ENCODE results near the gene MDP1. TPM values are rescaled to one million over a fixed set of nuclear protein-coding genes. Genes with fewer than 3 reads are reported as not detected.
A peak's percentile ranks its signal among the peaks of the same experiment; 100 is the strongest.

The MDP1 gene
- total RNA-seq, 2 donors from 2014 or later, result 21.0 to 25.0 TPM

DNA sequence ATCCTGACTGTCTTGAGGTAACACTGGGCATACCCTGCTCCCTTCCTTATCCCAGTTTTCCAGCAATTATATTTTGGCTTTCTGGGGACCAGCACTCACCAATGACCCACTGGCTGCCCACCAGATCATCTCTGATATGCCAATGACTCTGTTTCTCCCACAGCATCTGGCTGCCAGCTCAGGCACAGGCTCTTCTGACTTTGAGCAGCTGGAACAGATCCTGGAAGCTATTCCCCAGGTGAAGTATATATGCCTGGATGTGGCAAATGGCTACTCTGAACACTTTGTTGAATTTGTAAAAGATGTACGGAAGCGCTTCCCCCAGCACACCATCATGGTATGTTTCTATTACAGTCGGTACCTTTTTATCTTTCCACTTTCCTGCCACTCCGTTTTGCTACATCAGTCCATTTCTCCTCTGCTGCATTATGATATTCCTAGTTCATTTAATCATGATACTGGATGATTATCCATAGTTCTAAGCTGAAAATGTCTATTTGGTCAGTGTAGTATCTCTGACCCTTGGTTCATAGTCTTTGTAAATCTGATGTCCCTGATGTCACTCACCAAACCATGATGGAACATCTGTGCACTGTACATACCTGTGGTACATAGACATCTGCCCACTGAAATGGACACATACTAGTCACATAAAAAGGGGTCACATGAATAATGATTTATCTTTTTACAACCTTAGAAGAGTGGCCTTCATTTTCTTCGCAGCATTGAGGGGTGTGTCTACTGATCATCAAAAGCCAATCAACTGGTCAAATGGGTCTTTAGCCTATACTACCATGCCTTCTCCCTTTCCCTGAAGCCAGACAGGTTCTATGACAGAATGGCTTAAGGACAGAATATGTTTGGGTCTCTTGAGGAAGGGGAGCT is 20.2 kb upstream of the MDP1 start:
- no peaks in the 10 kb centered on the region for H3K27me3 ChIP-seq (ENCODE audit: control insufficient read depth, insufficient read depth, low read length, poor library complexity, severe bottlenecking)
- TF ChIP-seq, protein P1, sequence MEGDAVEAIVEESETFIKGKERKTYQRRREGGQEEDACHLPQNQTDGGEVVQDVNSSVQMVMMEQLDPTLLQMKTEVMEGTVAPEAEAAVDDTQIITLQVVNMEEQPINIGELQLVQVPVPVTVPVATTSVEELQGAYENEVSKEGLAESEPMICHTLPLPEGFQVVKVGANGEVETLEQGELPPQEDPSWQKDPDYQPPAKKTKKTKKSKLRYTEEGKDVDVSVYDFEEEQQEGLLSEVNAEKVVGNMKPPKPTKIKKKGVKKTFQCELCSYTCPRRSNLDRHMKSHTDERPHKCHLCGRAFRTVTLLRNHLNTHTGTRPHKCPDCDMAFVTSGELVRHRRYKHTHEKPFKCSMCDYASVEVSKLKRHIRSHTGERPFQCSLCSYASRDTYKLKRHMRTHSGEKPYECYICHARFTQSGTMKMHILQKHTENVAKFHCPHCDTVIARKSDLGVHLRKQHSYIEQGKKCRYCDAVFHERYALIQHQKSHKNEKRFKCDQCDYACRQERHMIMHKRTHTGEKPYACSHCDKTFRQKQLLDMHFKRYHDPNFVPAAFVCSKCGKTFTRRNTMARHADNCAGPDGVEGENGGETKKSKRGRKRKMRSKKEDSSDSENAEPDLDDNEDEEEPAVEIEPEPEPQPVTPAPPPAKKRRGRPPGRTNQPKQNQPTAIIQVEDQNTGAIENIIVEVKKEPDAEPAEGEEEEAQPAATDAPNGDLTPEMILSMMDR (conservative IDR thresholded peaks at IDR 0.05), result no peak
- Mint-ChIP-seq H3K27me3 (ENCODE audit: insufficient read depth) (no peaks in the 10 kb centered on the region), H3K27ac (no peak overlapping the region), H3K9me3 (no peaks in the 10 kb centered on the region), H3K4me1 (peaks cover 15% of the 10 kb centered on the region), H3K4me3 (no peak overlapping the region), H3K36me3 (ENCODE audit: low read depth) (peaks cover 52% of the 10 kb centered on the region)
- peaks cover 8% of the 10 kb centered on the region for H3K4me1 ChIP-seq (ENCODE audit: control insufficient read depth, insufficient read depth, low read length)
- WGBS, 2 experiments (ENCODE audit: insufficient coverage in 1 of 2, insufficient read length in 1 of 2), result 93 to 100% methylated on average over 3 to 5 of the region's 5 CpGs
- peaks cover 58% of the 10 kb centered on the region for H3K36me3 ChIP-seq (ENCODE audit: control insufficient read depth, insufficient read depth, low read length)
- H3K27ac ChIP-seq (ENCODE audit: low read depth, low read length), result no peak overlapping the region
- H3K9me3 ChIP-seq (ENCODE audit: control insufficient read depth, low read length), result no peaks in the 10 kb centered on the region
- peak; percentile 15 for DNase-seq
- no peak overlapping the region for H3K9ac ChIP-seq (ENCODE audit: extremely low read depth, low read length, poor library complexity, severe bottlenecking)
- no peak overlapping the region for H3K4me3 ChIP-seq (ENCODE audit: low read length)

- WGBS, 2 experiments (ENCODE audit: insufficient coverage in 1 of 2, insufficient read length in 1 of 2), result 90 to 95% methylated on average over 3 of the region's 3 CpGs
- H3K9me3 Mint-ChIP-seq, result no peaks in the 10 kb centered on the region
- Histone ChIP-seq H3K27ac (ENCODE audit: low read depth, low read length) (no peak overlapping the region), H3K9me3 (ENCODE audit: control insufficient read depth, low read length) (no peaks in the 10 kb centered on the region), H3K9ac (ENCODE audit: extremely low read depth, low read length, poor library complexity, severe bottlenecking) (no peak overlapping the region), H3K4me1 (ENCODE audit: control insufficient read depth, insufficient read depth, low read length) (peaks cover 8% of the 10 kb centered on the region), H3K4me3 (ENCODE audit: low read length) (peak overlapping the region; percentile 25), H3K27me3 (ENCODE audit: control insufficient read depth, insufficient read depth, low read length, poor library complexity, severe bottlenecking) (no peaks in the 10 kb centered on the region), H3K36me3 (ENCODE audit: control insufficient read depth, insufficient read depth, low read length) (peaks cover 46% of the 10 kb centered on the region)
- peak; percentile 15 for DNase-seq
- H3K4me3 Mint-ChIP-seq, result no peak overlapping the region
- H3K27ac Mint-ChIP-seq, result no peak overlapping the region
- H3K27me3 Mint-ChIP-seq (ENCODE audit: insufficient read depth), result no peaks in the 10 kb centered on the region
- TF ChIP-seq, protein P1 (conservative IDR thresholded peaks at IDR 0.05), result no peak
- H3K36me3 Mint-ChIP-seq (ENCODE audit: low read depth), result peaks cover 39% of the 10 kb centered on the region
- H3K4me1 Mint-ChIP-seq, result peaks cover 17% of the 10 kb centered on the region
Measured at GRCh38 chr14:24234095-24235005, 18.5 kb upstream of the MDP1 start.

- Mint-ChIP-seq H3K36me3 (ENCODE audit: low read depth) (peaks cover 34% of the 10 kb centered on the region), H3K27me3 (ENCODE audit: insufficient read depth) (no peaks in the 10 kb centered on the region), H3K4me3 (peak overlapping the region; percentile 91), H3K27ac (no peak overlapping the region), H3K4me1 (peaks cover 17% of the 10 kb centered on the region), H3K9me3 (no peaks in the 10 kb centered on the region)
- H3K27ac ChIP-seq (ENCODE audit: low read depth, low read length), result no peak overlapping the region
- TF ChIP-seq, protein P1 (conservative IDR thresholded peaks at IDR 0.05), result no peak
- peaks cover 8% of the 10 kb centered on the region for H3K4me1 ChIP-seq (ENCODE audit: control insufficient read depth, insufficient read depth, low read length)
- H3K9ac ChIP-seq (ENCODE audit: extremely low read depth, low read length, poor library complexity, severe bottlenecking), result no peak overlapping the region
- H3K27me3 ChIP-seq (ENCODE audit: control insufficient read depth, insufficient read depth, low read length, poor library complexity, severe bottlenecking), result no peaks in the 10 kb centered on the region
- H3K4me3 ChIP-seq (ENCODE audit: low read length), result peak overlapping the region; percentile 96
- H3K9me3 ChIP-seq (ENCODE audit: control insufficient read depth, low read length), result no peaks in the 10 kb centered on the region
- peaks cover 39% of the 10 kb centered on the region for H3K36me3 ChIP-seq (ENCODE audit: control insufficient read depth, insufficient read depth, low read length)
- WGBS, 2 experiments (ENCODE audit: insufficient coverage in 1 of 2, insufficient read length in 1 of 2), result 93 to 100% methylated on average over 1 to 2 of the region's 2 CpGs
- peak; percentile 42 for DNase-seq
Measured at GRCh38 chr14:24233538-24233866, 17.6 kb upstream of the MDP1 start.

Measured in endodermal cell (in vitro differentiated cells).